ENCODE results near the gene WDR90.
A peak's percentile ranks its signal among the peaks of the same experiment; 100 is the strongest.

The WDR90 gene

DNA sequence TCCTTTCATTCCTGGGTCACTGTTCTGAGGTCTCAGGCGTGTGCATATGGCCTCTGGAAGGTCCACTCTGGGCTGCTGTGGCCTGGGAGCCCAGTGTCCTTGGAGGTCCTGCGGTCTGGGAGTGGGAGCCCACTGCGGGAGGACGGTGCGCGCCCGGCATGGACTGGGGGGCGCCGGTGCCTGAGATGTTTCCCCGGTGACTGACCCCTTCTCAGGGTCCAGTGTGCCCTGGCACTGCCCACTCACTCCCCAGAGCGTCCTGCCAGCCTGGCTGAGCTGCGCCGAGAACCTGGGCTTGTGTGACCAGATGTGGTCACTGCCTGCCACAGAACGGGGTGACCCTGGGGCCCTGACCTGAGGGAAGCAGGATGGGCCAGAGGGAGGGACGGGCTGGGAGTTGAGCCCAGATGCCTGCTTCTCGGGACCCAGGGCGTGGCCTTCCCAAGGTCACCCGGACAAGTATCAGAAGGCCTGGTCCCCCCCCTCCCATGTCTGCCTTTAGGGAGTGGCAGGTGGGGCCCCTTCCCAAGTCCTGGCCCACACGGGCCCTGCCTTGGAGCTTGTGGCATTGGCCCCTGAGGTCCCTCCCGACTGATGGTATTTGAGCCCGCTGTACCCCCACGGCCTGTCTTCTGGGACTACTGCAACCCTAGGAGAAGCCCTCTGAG is 25.2 kb downstream of the WDR90 start:
- DNase-seq (ENCODE audit: low read depth in 4 of 4, low spot score in 1 of 4) = no peak

DNA sequence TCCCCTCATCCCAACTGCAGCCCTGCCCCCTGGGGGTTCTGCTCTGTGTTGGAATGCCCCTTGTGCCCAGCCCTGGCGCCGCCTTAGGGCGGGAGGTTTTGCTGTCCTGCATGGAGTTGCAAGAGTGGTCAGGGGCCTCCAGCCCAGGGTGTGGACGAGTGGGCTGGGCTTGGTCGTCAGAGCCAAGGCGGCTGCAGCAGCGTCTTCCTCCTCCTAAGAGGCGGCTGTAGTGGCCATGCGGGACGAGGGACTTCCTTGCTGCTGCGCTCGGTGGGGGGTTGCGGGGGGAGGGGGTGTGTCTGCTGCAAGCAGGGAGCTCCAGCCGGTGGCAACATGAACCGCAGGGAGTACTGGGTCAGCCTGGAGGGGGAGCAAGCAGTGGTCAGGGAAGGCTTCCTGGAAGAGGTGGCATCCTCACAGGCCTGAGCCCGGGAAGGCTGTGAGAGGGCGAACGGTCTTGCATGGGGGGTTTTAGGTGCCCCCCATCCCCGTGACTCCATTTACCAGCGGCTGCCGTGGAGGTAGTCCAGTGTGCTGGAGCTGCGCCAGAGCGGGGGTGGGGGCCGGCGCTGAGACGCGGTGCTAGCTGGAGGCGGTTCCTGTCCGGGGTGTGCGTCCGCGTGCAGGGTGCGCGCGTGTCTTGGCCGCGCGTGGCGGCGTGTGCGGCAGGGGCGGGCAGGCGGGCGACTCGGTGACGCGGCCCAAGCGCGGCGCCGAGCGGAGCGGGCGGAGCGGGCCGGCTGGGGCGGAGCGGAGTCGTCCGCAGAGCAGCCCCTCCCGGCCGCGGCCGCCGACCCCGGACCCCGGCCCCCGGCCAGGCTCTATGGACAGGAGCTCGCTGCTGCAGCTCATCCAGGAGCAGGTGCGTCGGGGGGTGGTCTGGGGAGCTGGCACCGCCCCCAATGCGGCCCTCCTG is 26.1 kb downstream of the WDR90 start, which contains the start of gene RHBDL1:
RHBDL1 (plus strand) TSS at position 704 of the 916 bp plus-strand sequence; CDS start at position 824, 120 bp downstream.
- DNase-seq (ENCODE audit: low read depth in 4 of 4, low spot score in 1 of 4) = no peak

DNA sequence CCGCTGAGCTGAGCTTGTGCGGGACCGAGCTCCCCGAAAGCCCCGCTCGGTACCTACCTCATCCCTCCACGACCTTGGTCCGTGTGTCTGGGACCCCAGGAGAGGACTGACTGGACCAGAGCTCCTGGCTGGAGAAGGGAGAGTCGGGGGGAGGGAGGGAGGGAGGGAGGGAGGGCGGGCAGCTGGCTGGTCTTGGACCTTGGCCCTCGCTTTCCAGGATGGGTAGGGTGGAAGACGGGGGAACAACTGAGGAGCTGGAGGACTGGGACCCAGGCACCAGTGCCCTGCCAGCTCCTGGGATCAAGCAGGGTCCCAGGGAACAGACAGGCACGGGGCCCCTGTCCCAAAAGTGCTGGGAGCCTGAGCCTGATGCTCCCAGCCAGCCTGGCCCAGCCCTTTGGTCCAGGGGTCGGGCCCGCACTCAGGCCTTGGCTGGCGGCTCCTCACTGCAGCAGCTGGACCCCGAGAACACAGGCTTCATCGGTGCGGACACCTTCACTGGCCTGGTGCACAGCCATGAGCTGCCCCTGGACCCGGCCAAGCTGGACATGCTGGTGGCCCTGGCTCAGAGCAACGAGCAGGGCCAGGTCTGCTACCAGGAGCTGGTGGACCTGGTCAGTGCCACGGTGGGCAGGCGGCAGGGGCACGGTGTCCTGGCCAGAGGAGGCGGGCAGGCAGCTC is 26.9 kb downstream of the WDR90 start:
- DNase-seq (ENCODE audit: low read depth in 4 of 4, low spot score in 1 of 4) = no peak

DNA sequence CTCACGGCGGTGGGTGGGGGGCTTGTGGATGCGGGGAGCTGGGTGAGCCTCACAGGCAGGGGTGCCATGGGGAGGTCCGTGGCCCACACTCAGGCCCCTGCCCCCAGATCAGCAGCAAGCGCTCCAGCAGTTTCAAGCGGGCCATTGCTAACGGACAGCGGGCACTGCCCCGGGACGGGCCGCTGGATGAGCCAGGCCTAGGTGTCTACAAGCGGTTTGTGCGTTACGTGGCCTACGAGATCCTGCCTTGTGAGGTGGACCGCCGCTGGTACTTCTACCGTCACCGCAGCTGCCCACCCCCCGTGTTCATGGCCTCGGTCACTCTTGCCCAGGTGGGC is 27.4 kb downstream of the WDR90 start:
- no peak for DNase-seq (ENCODE audit: low read depth in 4 of 4, low spot score in 1 of 4)

DNA sequence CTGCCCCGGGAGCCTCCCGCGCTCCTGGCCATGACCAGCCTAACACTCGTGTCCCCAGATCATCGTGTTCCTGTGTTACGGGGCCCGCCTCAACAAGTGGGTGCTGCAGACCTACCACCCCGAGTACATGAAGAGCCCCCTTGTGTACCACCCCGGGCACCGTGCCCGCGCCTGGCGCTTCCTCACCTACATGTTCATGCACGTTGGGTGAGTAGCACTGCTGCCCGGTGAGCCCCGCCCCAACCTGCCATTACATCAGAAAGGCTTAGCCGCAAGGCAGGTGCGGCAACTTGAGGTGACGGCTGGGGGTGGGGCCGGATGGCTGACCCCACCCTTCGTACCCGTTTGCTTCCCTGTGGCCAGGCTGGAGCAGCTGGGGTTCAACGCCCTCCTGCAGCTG is 27.7 kb downstream of the WDR90 start:
- DNase-seq (ENCODE audit: low read depth in 4 of 4, low spot score in 1 of 4) = no peak

DNA sequence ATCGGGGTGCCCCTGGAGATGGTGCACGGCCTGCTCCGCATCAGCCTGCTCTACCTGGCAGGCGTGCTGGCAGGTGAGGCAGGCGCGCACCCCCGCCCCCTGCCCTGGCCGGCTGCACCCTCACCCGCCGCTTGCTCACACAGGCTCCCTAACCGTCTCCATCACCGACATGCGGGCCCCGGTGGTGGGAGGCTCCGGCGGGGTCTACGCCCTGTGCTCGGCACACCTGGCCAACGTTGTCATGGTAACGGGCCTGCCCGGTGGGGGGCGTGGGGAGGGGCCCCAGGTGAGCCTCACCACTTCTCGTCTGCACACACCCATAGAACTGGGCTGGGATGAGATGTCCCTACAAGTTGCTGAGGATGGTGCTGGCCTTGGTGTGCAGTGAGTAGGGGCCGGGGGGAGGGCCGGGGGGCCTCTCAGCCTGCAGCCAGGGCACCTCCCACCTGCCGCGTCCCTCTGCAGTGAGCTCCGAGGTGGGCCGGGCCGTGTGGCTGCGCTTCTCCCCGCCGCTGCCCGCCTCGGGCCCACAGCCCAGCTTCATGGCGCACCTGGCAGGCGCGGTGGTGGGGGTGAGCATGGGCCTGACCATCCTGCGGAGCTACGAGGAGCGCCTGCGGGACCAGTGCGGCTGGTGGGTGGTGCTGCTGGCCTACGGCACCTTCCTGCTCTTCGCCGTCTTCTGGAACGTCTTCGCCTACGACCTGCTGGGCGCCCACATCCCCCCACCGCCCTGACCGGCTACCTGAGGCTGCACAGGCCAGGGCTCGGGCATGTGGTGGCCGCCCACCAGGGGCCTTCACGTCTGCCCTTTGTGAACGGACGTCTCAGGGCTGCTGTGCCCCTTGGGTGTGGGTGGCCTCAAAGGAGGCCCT is 28.4 kb downstream of the WDR90 start:
- DNase-seq (ENCODE audit: low read depth in 4 of 4, low spot score in 1 of 4) = no peak

DNA sequence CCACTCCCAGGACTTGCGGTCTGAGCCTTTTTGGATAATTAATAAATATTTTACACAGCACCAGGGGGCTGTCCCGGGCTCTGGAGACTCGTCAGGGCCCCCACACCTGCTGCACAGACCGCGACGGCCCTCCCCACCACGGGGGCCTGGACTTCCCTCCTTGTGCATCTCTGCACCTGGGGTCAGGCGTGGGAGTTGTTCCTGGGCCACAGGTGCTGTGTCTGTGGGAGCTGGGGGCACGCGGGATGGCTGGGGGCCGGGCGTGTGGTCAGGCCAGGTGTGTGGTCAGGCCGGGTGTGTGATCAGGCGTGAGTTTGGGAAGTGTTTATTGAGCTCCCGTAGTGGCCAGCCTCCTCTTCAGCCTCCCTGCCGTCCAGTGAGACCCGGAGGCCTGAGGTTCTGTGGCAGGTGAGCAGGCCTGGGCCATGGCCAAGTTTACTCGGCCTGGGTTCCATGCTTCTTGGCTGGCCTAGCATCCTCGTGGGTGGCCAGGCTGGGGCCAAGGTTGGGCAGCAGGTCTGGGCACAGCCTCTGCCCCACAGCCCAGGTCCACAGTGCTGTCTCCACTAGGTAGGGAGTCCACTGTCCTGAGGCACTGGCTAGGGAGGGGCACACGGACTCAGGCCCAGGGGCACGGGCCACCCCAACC is 29.2 kb downstream of the WDR90 start:
- no peak for DNase-seq (ENCODE audit: low read depth in 4 of 4, low spot score in 1 of 4)

DNA sequence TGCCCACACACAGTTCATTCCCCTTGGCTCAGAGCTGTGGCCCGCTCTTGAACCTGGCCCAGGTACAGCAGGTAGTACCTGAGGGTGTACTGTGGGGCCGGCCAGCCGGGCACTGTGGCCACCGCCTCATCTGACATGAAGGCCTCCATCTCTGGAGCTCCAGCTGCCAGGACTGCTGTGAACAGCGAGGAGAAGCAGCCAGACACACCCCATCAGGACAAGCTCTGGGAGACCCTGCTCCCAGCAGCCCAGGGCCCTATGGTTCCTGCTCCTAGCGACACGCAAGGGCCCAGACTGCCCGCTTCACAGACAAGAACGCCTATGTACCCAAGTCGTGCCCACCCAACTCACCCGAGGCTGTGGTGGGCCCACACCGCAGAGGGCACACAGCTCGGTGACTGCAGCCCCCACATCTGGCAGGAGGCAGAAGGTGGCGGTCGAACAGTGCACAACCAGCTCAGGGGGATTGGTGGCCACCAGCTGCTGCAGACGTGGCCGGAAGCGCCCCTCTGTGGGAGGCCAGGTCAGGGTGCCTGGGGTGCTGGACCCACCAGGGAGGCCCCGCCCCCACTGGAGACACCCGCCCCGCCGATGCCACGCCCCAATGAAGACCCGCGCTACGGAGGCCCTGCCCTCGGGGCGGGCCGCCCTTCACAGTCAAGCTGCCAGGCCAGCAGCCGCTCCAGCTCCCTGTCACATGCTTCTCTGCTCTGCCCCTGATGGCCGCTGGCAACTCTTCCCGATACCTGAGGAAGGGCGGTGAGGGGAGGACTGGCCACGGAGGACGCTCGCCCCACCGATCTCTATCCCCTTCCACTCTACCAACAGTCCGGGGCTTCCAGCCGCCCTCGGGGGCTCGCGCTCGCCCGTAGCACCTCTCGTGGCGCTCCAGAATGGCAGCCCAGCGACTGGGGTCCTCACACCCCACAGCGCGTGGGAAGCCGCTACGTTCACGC is 30.0 kb downstream of the WDR90 start:
- no peak for DNase-seq (ENCODE audit: low read depth in 4 of 4, low spot score in 1 of 4)

DNA sequence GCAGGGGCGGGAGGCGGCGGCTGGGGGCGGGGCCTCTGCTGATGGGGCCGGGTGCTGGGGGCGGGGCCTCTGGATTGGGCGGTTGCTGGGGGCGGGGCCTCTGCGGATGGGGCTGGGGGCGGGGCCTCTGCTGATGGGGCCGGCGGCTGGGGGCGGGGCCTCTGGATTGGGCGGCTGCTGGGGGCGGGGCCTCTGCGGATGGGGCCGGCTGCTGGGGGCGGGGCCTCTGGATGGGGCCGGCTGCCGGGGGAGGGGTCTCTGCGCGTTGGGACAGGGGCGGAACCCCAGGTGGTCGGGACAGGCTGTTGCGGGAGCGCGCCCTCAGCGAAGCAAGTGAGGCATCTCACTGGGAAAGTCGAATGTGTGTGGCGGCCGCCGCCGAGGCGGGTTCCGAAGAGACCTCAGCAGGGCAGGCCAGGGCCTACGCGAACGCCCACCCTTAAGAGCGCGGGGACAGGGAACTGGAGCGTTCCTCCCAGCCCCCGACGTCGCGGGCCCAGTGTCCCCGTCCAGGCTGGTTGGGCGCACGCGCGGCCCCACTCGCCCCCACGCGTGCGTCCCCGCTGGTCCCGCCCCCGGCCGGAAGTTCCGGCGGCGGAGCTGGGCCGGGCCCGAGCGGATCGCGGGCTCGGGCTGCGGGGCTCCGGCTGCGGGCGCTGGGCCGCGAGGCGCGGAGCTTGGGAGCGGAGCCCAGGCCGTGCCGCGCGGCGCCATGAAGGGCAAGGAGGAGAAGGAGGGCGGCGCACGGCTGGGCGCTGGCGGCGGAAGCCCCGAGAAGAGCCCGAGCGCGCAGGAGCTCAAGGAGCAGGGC is 30.9 kb downstream of the WDR90 start, which contains the start of gene STUB1:
STUB1 (plus strand) TSS at position 597 of the 811 bp plus-strand sequence; CDS start at position 713, 116 bp downstream.
- peak; percentile 66 to 88 (median 84) for DNase-seq (ENCODE audit: low read depth in 4 of 4, low spot score in 1 of 4)

DNA sequence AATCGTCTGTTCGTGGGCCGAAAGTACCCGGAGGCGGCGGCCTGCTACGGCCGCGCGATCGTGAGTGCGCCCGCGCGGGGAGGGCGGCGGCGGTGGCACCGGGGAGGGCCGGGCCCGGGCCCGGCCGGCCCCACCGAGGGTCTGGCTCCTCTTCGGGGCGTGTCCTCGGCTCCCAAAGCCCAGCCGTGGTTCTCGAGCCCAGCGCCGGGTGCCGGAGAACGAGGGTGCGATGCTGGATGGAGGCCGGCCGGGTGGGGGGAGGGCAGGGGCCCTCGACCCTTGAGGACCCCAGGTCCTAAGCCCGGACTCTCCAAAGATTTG is 31.4 kb downstream of the WDR90 start:
- no peak for DNase-seq (ENCODE audit: low read depth in 4 of 4, low spot score in 1 of 4)

DNA sequence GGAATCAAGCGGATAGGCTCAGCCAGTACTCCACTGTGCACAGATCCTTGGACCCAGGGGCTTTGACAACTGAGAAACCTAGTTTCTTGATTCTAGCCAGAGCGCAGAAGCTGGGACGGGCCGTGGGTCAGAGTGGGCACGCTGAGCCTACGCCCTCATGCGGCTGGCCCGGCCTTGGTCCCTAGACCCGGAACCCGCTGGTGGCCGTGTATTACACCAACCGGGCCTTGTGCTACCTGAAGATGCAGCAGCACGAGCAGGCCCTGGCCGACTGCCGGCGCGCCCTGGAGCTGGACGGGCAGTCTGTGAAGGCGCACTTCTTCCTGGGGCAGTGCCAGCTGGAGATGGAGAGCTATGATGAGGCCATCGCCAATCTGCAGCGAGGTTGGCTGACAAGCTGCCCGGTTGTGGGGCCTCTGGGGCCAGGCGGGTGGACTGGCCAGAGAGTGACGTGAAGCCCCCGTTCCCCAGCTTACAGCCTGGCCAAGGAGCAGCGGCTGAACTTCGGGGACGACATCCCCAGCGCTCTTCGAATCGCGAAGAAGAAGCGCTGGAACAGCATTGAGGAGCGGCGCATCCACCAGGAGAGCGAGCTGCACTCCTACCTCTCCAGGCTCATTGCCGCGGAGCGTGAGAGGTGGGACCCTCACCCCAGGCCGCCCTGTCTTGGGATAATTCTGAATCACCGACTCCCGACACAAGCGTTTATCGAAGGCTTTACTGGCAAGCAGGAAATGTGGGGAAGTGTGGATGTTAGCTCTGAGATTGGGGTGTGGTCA is 32.0 kb downstream of the WDR90 start:
- DNase-seq (ENCODE audit: low read depth in 4 of 4, low spot score in 1 of 4) = no peak

DNA sequence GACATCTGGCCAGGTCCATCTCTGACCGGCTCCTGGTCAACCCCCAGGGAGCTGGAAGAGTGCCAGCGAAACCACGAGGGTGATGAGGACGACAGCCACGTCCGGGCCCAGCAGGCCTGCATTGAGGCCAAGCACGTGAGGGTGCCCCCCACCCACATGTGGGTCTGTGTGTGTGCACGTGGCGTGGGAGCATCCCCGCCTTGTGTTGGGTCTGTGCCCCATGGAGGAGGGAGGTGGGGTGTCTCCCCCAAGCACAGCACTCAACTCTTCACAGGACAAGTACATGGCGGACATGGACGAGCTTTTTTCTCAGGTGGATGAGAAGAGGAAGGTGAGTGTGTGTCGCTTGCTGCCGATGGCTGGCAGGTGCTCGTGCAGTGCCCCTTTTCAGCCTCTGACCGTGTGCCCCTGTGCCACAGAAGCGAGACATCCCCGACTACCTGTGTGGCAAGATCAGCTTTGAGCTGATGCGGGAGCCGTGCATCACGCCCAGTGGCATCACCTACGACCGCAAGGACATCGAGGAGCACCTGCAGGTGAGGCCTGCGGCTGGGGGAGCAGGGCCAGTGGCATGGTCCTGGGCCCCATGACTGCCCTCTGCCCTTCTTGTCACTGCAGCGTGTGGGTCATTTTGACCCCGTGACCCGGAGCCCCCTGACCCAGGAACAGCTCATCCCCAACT is 32.7 kb downstream of the WDR90 start:
- DNase-seq (ENCODE audit: low read depth in 4 of 4, low spot score in 1 of 4) = no peak

DNA sequence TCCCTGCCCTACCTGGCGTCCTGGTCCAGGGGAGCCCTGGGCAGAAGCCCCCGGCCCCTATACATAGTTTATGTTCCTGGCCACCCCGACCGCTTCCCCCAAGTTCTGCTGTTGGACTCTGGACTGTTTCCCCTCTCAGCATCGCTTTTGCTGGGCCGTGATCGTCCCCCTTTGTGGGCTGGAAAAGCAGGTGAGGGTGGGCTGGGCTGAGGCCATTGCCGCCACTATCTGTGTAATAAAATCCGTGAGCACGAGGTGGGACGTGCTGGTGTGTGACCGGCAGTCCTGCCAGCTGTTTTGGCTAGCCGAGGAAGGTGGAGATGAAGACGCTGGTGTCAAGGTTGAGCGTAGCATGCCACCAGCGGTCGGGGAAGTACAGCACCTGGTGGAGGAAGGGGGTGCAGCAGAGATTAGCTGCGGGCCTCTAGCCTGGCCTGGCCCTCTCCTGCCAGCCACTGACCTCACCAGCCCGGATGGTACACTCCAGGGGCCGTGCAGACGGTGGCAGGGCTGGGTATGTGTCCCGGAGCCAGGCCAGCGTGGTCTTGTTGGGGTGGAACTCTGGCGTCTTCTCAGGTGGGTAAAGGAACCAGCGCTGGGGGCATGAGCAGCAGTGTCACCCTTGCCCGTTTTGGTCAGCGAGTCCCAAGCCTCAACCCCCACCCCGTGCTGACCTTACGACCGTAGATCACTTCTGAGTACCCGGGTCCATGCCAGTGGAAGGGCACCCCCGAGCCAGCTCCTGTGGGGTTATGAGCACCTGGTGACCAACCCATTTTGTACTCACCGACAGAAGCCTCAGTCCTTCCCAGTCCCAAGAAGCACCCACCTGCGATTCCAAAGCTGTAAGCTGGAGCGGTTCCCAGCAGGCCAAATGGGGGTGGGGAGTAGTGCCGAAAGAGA is 33.6 kb downstream of the WDR90 start:
- DNase-seq (ENCODE audit: low read depth in 4 of 4, low spot score in 1 of 4) = no peak

DNA sequence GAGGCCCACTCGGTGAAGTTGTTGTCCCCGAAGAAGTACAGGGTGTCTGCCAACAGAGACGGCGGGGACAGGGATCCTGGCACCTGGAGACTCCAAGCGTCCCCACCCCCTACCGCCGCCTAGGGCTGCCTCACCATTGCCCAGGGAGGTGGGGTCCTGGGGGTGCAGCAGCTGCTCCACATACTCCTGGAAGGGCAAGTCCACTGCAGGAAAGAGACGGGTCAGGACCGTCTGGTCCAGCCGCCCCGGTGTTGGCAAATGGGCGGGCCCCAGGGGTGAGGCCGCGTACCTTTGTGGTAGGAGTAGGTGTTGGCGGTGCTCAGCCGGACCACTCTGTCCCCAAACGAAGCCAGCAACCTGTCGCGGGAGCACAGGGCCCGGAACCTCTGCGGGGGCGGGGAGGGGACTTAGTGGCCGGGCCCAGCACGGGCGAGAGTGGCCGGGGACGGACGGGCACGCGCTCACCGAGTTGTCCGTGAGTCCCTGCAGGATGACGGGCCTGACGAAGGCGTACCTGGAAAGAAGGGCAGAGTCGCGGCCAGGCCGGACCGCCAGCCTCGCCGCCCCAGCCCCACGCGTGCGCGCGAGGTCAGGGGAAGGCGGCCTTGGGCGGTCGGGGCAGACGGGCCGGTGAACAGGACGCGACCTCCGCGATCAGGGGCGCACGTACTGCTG is 34.4 kb downstream of the WDR90 start:
- DNase-seq (ENCODE audit: low read depth in 4 of 4, low spot score in 1 of 4) = no peak

DNA sequence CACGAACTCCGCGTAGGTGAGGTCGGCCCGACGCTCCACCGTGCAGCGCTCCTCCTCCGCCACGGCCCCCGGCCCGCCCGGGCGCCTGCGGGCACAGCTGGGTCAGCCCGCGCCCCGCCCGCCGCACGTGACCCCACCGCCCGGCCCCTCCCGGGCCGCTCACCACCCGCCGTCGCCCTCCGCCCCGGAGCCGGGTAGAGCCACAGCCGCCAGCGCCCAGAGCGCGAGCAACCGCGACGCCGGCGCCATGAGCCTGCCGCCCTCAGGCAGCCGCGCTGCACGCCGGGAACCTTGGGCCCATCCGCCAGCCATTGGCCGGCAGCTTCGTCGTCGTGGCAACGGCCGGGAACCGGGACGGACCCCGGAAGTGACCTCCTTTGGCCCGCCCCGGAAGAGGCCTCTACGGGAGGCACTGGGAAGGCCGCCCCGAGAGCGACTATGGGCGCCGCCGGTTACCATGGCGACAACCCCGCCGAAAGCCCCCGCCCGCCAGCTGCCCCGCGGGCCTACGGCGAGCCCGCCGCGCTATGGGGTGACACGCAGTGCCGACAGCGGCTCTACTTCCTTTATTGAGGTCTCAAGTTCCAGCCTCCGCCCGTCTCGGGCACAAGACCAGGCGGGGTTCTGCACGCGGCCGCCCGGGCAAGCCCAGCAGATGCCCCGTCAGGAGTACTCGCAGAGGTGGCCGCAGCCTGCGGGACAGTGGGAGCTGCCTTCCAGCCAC is 35.1 kb downstream of the WDR90 start, which contains the start of gene JMJD8:
JMJD8 (minus strand) TSS at position 264 of the 724 bp plus-strand sequence; CDS start at position 249, 15 bp downstream.
- DNase-seq (ENCODE audit: low read depth in 4 of 4, low spot score in 1 of 4) = peak; percentile 90 to 98 (median 96)
